Memory B cell (primary cell): ENCODE measurements around the gene HIVEP1.

Source experiments
- ATAC-seq: fragments of 150-1000 bp; cut with Tn5 transposase; 2 replicates; pipeline ENCODE4 v1.10.0; 2021; ENCODE audit warnings: low read depth, mild to moderate bottlenecking, moderate library complexity
- DNase-seq, 2 donors: peaks; one replicate each; pipeline ENCODE4 v3.0.0; 2022; ENCODE audit warnings: low spot score in 2 of 2
- H3K27ac Mint-ChIP-seq: one replicate; pipeline ENCODE4 v1.8.0; 2022; ENCODE audit warnings: mild to moderate bottlenecking, moderate library complexity, mixed read lengths
- H3K27me3 Mint-ChIP-seq: one replicate; pipeline ENCODE4 v1.8.0; 2022; ENCODE audit warnings: mixed read lengths
- H3K36me3 Mint-ChIP-seq: one replicate; pipeline ENCODE4 v1.8.0; 2022; ENCODE audit warnings: mild to moderate bottlenecking, mixed read lengths
- H3K4me1 Mint-ChIP-seq: one replicate; pipeline ENCODE4 v1.8.0; 2022; ENCODE audit warnings: mixed read lengths
- H3K4me3 Mint-ChIP-seq: one replicate; pipeline ENCODE4 v1.8.0; 2022; ENCODE audit warnings: mild to moderate bottlenecking, moderate library complexity, mixed read lengths
- H3K9me3 Mint-ChIP-seq: one replicate; pipeline ENCODE4 v1.8.0; 2022; ENCODE audit warnings: mixed read lengths

The HIVEP1 gene

GRCh38 chr6:12034349-12034748 is 22.2 kb downstream of the HIVEP1 start:
- peaks cover 24% of the 10 kb centered on the region for H3K36me3 Mint-ChIP-seq
- peaks cover 51% of the 10 kb centered on the region for H3K4me1 Mint-ChIP-seq
- ATAC-seq (no peak), DNase-seq (no peak)
- H3K27ac Mint-ChIP-seq: peak overlapping the region; percentile 37
- H3K27me3 Mint-ChIP-seq: no peaks in the 10 kb centered on the region
- H3K9me3 Mint-ChIP-seq: peaks cover 6% of the 10 kb centered on the region
- H3K4me3 Mint-ChIP-seq: no peak overlapping the region

GRCh38 chr6:12034837-12035236 is 22.7 kb downstream of the HIVEP1 start:
- H3K36me3 Mint-ChIP-seq: peaks cover 21% of the 10 kb centered on the region
- peaks cover 54% of the 10 kb centered on the region for H3K4me1 Mint-ChIP-seq
- no peaks in the 10 kb centered on the region for H3K27me3 Mint-ChIP-seq
- H3K27ac Mint-ChIP-seq: peak overlapping the region; percentile 37
- H3K9me3 Mint-ChIP-seq: peaks cover 4% of the 10 kb centered on the region
- ATAC-seq (no peak), DNase-seq (no peak)
- H3K4me3 Mint-ChIP-seq: no peak overlapping the region

- Mint-ChIP-seq H3K9me3 (no peaks in the 10 kb centered on the region), H3K4me3 (peak overlapping the region; percentile 28), H3K27me3 (no peaks in the 10 kb centered on the region), H3K27ac (peak overlapping the region; percentile 79), H3K36me3 (peaks cover 9% of the 10 kb centered on the region), H3K4me1 (peaks cover 53% of the 10 kb centered on the region)
- ATAC-seq: no peak
- no peak for DNase-seq
Measured at GRCh38 chr6:12036766-12037165, 24.7 kb downstream of the HIVEP1 start.

GRCh38 chr6:12037798-12038197 is 25.7 kb downstream of the HIVEP1 start:
- H3K27ac Mint-ChIP-seq: peak overlapping the region; percentile 79
- H3K4me1 Mint-ChIP-seq: peaks cover 52% of the 10 kb centered on the region
- ATAC-seq (peak; percentile 75), DNase-seq (no peak)
- H3K27me3 Mint-ChIP-seq: no peaks in the 10 kb centered on the region
- no peaks in the 10 kb centered on the region for H3K9me3 Mint-ChIP-seq
- H3K36me3 Mint-ChIP-seq: peaks cover 6% of the 10 kb centered on the region
- peak overlapping the region; percentile 47 for H3K4me3 Mint-ChIP-seq

GRCh38 chr6:12039540-12040459 is 27.7 kb downstream of the HIVEP1 start:
- H3K4me1 Mint-ChIP-seq: peaks cover 43% of the 10 kb centered on the region
- H3K4me3 Mint-ChIP-seq: no peak overlapping the region
- peak overlapping the region; percentile 79 for H3K27ac Mint-ChIP-seq
- ATAC-seq (no peak), DNase-seq (no peak)
- no peaks in the 10 kb centered on the region for H3K27me3 Mint-ChIP-seq
- no peaks in the 10 kb centered on the region for H3K9me3 Mint-ChIP-seq
- H3K36me3 Mint-ChIP-seq: peaks cover 6% of the 10 kb centered on the region

- peak overlapping the region; percentile 96 for H3K27ac Mint-ChIP-seq
- peak overlapping the region; percentile 33 for H3K4me3 Mint-ChIP-seq
- peaks cover 50% of the 10 kb centered on the region for H3K4me1 Mint-ChIP-seq
- H3K9me3 Mint-ChIP-seq: no peaks in the 10 kb centered on the region
- H3K36me3 Mint-ChIP-seq: peaks cover 3% of the 10 kb centered on the region
- H3K27me3 Mint-ChIP-seq: no peaks in the 10 kb centered on the region
- ATAC-seq (peak; percentile 44), DNase-seq (peak; percentile 48 to 61)
Measured at GRCh38 chr6:12047304-12047703, 35.2 kb downstream of the HIVEP1 start.

- Mint-ChIP-seq H3K27ac (peak overlapping the region; percentile 96), H3K4me3 (no peak overlapping the region), H3K27me3 (no peaks in the 10 kb centered on the region)
Measured at GRCh38 chr6:12047792-12048432, 35.8 kb downstream of the HIVEP1 start.

GRCh38 chr6:12048609-12049008 is 36.5 kb downstream of the HIVEP1 start:
- Mint-ChIP-seq H3K36me3 (peaks cover 3% of the 10 kb centered on the region), H3K9me3 (no peaks in the 10 kb centered on the region), H3K27me3 (no peaks in the 10 kb centered on the region), H3K4me1 (peaks cover 60% of the 10 kb centered on the region), H3K27ac (peak overlapping the region; percentile 96), H3K4me3 (peak overlapping the region; percentile 74)
- no peak for DNase-seq
- no peak for ATAC-seq

More at GRCh38 chr6:12047792-12048432, 35.8 kb downstream of the HIVEP1 start:
- DNase-seq (no peak), ATAC-seq (no peak)
- Mint-ChIP-seq H3K4me1 (peaks cover 55% of the 10 kb centered on the region), H3K36me3 (peaks cover 3% of the 10 kb centered on the region), H3K9me3 (no peaks in the 10 kb centered on the region)

GRCh38 chr6:12049165-12049564 is 37.1 kb downstream of the HIVEP1 start:
- peak; percentile 5 for ATAC-seq
- Mint-ChIP-seq H3K36me3 (peaks cover 3% of the 10 kb centered on the region), H3K4me3 (peak overlapping the region; percentile 74), H3K27me3 (no peaks in the 10 kb centered on the region), H3K9me3 (no peaks in the 10 kb centered on the region), H3K4me1 (peaks cover 57% of the 10 kb centered on the region), H3K27ac (peak overlapping the region; percentile 96)
- DNase-seq: no peak

- Mint-ChIP-seq H3K27ac (peak overlapping the region; percentile 96), H3K9me3 (no peaks in the 10 kb centered on the region), H3K4me1 (peaks cover 51% of the 10 kb centered on the region), H3K4me3 (peak overlapping the region; percentile 71), H3K36me3 (peaks cover 3% of the 10 kb centered on the region), H3K27me3 (no peaks in the 10 kb centered on the region)
- ATAC-seq (peak; percentile 92), DNase-seq (peak in 1 of 2 donors; percentile 73)
Measured at GRCh38 chr6:12051861-12052368, 39.8 kb downstream of the HIVEP1 start.

GRCh38 chr6:12058172-12058961 is 46.3 kb downstream of the HIVEP1 start:
- Mint-ChIP-seq H3K27ac (peak overlapping the region; percentile 98), H3K36me3 (peaks cover 4% of the 10 kb centered on the region), H3K4me3 (peak overlapping the region; percentile 8), H3K9me3 (no peaks in the 10 kb centered on the region), H3K4me1 (peaks cover 28% of the 10 kb centered on the region), H3K27me3 (no peaks in the 10 kb centered on the region)
- no peak for DNase-seq
- no peak for ATAC-seq

GRCh38 chr6:12060780-12061609 is 48.9 kb downstream of the HIVEP1 start:
- Mint-ChIP-seq H3K27ac (peak overlapping the region; percentile 98), H3K4me3 (peak overlapping the region; percentile 91), H3K4me1 (peaks cover 45% of the 10 kb centered on the region), H3K36me3 (peaks cover 4% of the 10 kb centered on the region), H3K9me3 (no peaks in the 10 kb centered on the region), H3K27me3 (no peaks in the 10 kb centered on the region)
- ATAC-seq (peak; percentile 89), DNase-seq (peak; percentile 62 to 88)

- Mint-ChIP-seq H3K27me3 (no peaks in the 10 kb centered on the region), H3K4me3 (no peak overlapping the region), H3K9me3 (no peaks in the 10 kb centered on the region), H3K36me3 (peaks cover 2% of the 10 kb centered on the region), H3K27ac (no peak overlapping the region), H3K4me1 (peaks cover 46% of the 10 kb centered on the region)
- ATAC-seq: no peak
- DNase-seq: no peak
Measured at GRCh38 chr6:12062605-12063004, 50.5 kb downstream of the HIVEP1 start.
